GM18507 (cell line): ENCODE results near the gene AKAP5.

Experiments used
- DNase-seq: peaks from one replicate; pipeline ENCODE4 v3.0.0; 2011; ENCODE audit warnings: low read depth; ENCODE audit not compliant: insufficient read length; ENCODE audit errors: extremely low spot score
- FAIRE-seq: peaks from 2 replicates; lab custom pipeline; 2011; peaks lifted over from hg19 to GRCh38; lab: Jason Lieb, UNC

The AKAP5 gene

DNA sequence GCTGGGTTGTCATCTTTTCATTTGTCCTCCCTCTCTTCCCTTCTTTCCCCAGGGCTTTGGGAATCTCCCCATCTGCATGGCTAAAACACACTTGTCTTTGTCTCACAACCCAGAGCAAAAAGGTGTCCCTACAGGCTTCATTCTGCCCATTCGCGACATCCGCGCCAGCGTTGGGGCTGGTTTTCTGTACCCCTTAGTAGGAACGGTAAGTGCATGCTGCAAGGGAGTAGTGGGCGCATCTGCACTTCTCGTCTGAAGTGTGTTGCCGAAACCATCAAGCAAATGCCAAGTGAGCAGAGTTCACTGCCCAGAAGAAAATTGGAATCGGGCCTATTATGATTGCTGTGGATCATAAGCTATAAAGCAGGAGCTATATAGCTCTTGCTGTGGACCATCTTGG, 10.6 kb upstream of the AKAP5 start:
- no peak for FAIRE-seq
- no peak for DNase-seq

DNA sequence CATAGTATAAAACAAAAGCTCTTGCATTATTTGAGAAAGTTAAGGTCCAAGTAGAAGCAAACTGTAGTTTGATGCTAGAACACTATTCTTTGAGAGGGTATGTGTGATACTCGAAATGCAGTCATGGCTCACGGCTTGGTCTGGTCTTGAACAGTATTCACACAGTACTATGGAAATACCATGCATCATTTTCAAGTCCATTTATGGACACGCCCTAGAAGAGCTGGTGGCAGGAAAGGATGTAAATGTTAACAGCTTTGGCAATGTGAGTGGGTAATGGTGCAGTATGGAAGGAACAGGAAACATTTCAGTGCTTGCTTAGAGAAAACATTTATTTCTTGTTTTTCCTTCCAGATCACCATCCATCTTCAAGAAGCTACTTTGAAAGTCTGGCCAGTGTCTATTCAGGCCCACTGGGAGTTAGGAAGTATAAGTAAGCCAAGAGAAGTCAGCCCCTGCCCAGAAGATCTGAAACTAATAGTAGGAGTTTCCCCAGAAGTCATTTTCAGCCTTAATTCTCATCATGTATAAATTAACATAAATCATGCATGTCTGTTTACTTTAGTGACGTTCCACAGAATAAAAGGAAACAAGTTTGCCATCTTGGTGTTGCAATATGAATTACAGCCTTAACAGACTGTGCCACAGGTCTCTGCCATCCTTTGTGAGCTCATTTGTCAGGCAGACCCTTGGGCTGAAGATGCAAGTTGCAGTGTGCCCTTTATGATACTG, 5.7 kb upstream of the AKAP5 start:
- no peak for FAIRE-seq
- no peak for DNase-seq

DNA sequence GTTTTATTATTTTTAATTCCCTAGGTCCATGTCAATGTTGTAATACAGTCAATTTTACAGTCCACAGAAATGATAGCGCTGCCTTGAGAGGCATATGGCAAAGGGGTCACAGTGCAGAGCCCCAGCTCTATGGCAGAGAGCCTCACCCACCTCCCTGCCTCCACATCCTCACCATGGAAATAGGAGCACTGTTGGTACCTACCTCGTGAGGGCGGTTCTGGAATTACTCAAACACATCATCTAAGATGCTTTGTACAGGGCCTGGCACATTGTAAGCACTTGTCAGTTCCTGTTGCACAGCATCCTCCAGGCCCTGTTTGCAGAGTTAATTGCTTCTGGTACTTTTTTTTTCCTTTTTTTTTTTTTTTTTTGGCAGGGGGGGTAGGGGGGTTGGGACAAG, 4.1 kb upstream of the AKAP5 start:
- DNase-seq, result no peak
- no peak for FAIRE-seq

DNA sequence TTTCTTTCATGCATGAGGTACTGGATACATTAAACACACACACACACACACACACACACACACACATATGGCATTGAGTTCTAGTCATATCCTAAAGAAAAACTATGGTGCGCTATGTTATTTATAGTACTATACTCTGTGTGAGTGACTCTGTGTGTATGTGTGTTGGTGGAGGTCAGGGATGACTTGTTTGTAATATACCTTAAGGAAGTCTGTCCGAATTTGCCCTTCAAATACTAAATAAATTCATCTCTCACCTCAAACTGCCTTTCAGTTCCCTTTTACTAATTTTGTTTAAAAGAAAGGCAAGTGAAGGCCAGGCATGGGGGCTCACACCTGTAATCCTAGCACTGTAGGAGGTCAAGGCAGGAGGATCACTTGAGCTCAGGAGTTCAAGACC, 2.1 kb upstream of the AKAP5 start:
- FAIRE-seq (peak; percentile 21), DNase-seq (no peak)

DNA sequence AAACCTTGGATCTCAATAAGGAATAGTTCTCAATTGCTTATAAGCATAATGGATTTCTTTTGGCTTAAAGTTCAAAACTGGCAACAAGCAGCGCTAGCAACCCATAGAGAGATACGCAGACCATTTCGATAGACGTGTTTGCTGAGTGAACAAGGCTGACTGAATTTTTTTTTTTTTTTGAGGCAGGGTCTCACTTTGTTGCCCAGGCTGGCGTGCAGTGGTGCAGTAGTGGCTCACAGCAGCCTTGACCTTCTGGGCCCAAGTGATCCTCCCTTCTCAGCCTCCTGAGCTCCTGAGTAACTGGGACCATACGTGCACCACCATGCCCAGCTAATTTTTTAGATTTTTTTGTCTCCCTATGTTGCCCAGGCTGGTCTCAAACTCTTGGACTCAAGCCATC, 1.4 kb upstream of the AKAP5 start:
- FAIRE-seq (no peak), DNase-seq (no peak)

DNA sequence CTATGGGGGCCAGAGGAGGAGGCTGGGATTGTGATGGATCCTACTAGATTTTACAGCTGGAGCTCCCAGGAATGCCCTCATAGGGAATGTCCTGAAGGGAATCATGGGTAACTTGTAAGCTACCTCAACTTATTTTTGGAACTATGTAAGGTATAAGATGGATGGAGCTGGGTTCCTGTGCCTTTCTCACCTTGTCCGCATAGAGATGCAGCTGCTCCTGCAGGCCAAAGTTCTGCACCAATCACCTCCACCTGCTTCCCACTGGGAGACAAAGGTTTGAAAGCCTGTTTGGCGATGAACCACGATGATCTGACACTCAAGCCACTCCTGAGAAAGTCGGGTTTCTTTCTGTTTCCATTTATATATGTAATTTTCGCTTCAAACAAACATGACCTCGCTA, 648 bp upstream of the AKAP5 start:
- FAIRE-seq, result no peak

DNA sequence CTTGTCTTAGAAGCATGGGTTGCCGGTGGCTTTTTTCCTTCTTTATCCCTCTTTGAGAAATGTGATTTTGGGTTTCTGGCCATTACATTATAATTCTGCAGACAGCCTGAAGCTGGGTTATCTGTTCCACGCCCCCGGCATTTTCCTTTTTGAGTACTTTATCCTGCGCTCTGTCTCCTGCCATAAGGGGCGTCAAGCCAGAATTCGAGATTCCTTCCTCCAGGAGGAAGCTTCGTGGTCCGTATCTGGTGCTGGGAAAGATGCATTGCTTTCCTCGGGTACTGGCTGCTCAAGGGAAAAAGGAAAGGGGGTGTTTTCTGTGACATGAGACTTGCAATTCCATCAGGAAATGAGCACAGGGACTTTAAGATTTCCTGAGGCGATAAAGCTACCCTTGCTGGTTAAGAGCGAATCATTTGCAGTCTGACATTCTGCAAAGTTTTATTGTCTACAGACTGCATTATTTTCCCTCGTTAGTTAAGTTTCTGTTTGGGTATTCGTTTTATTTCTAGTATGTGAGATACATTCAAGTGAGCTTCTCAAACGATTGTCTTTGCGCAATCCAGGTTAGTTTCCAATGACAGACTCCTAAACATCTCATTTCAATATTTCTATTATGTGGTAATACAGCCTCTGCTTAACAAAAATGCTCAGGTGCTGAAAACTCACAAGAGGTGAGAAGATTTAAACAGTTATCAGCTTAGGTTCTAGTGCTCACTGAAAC, 694 bp downstream of the AKAP5 start:
- DNase-seq, result no peak
- peak; percentile 31 for FAIRE-seq

More for the DNA sequence above, 648 bp upstream of the AKAP5 start:
- no peak for DNase-seq

DNA sequence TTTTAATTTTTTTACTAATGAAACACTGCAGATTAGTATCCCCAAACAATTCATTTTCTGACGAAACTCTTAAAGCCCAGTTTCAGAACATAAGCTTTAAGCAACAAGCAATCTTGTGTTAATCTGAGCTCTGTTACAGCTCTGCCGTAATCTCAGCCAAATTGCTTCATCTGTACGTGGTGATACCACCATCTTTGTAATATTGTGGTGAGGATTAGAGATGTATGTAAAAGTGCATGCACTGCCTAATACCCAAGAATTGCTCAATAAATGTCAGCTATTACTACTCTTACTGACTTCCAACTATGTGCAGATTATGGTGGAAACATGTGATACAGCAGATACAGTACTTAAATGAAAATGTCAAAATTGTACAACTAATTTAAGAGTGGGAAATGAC, 1.8 kb downstream of the AKAP5 start:
- FAIRE-seq (no peak), DNase-seq (no peak)

DNA sequence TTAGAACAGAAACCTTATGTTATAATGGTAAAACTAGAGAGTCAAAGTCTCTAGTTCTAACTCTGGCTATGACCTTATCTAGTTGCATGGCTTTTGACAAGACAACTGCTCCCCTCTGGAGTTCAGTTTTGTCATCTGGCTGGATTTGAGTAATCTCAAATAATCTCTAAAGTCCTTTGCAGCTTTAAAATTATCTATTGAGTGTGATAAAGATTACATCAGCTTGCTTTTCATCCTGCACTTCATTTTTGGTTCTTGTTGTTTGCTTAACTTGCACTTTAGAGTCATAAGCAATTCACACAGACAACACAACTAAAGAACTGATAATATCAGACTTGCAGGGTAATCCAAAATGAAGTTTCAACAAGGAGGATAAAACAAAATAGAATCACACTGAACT, 2.3 kb downstream of the AKAP5 start:
- FAIRE-seq, result no peak

DNA sequence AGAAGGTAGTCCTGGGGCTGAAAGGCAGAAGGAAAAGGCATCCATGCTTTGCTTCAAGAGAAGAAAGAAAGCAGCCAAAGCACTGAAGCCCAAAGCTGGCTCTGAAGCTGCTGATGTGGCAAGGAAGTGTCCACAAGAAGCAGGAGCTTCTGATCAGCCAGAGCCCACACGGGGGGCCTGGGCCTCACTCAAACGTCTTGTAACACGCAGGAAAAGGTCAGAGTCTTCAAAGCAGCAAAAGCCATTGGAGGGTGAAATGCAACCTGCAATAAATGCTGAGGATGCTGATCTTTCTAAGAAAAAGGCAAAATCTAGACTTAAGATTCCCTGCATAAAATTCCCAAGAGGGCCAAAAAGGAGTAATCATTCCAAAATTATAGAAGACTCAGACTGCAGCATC, 3.2 kb downstream of the AKAP5 start:
- FAIRE-seq (no peak), DNase-seq (no peak)

More for the DNA sequence above, 2.3 kb downstream of the AKAP5 start:
- no peak for DNase-seq

DNA sequence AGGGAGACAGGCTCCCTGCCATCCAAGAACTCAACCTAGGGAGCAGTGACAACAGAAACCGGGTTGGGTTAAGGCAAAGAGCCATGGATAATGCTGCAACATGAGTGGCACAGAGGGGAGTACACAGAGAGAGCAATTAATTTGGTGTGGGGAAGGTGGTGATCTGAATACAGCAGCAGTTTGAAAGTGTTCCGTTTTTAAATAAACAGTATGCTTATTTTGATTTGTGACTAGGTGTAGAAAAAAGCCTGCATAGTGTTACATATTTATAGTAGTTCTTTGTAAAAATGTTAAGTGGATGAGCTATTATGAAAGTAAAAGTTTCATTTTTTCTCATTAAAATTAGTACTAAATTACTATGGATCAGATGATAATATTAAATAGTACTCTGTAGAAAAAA, 8.7 kb downstream of the AKAP5 start:
- DNase-seq (no peak), FAIRE-seq (peak; percentile 38)

DNA sequence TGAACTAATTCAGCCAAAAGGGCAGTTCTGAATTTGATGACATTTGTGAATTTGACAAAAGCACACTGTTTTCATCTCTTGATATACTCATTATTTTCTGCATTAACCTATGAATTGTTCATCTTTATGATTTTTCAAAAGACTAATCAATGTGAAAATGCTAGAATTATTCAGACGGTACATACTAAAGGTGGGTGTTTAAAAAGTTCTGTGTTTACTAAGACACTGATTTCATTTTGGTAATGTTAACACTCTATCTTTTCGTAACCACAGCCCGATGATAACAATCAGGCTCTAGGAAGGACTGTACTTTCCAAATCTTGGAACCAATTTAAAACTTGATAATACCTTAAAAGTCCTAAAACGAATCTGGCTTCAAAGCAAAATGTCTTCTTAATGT, 9.4 kb downstream of the AKAP5 start:
- FAIRE-seq, result peak; percentile 59

DNA sequence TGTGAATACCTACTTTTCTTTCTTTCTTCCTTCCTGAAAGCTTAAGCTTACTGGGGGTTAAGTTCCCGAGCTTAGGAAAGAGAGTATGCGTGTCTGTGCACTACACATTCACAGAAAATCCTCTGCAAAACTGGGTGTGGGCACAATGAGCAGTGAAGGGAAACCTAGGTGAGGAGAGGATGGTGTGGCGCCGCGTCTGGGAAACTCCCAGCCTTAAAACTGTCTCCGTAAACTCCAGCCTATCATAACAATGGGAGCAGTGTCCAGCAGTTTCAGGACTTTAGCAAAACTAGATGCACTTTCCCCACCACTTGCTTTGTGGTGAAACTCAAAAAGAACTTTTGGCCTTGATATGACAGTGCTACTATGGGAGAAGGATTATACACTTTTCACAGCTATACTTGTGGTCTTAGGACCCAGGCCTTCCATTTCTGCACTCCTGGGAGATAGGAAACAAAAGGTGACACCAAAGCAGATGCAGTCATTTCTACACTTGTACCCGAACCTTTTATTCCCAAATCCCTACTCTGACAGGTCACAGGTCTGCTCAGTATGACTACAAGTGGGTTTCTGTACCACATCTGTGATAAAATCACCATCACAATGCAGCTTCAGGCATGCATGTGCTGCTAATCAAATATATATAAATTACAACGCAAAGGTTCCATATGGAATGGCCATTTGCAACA, 10.4 kb downstream of the AKAP5 start:
- FAIRE-seq, result no peak

More for the DNA sequence above, 9.4 kb downstream of the AKAP5 start:
- no peak for DNase-seq

DNA sequence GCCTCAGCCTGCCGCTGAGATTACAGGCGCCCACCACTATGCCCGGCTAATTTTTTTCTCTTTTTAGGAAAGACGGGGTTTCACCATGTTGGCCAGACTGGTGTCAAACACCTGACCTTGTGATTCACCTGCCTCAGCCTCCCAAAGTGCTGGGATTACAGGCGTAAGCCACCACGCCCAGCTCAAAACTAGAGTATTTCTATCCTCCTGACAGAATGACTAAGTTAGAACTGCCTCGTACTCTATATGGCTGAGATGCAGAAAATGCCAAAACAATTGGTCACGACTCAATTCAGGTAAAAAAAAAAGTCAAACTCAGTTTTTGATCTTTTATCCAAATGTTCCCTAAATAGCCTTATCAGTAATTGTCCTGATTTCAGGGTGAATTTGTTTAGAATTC, 11.1 kb downstream of the AKAP5 start:
- FAIRE-seq, result no peak
- DNase-seq, result no peak

More for the DNA sequence above, 10.4 kb downstream of the AKAP5 start:
- no peak for DNase-seq

DNA sequence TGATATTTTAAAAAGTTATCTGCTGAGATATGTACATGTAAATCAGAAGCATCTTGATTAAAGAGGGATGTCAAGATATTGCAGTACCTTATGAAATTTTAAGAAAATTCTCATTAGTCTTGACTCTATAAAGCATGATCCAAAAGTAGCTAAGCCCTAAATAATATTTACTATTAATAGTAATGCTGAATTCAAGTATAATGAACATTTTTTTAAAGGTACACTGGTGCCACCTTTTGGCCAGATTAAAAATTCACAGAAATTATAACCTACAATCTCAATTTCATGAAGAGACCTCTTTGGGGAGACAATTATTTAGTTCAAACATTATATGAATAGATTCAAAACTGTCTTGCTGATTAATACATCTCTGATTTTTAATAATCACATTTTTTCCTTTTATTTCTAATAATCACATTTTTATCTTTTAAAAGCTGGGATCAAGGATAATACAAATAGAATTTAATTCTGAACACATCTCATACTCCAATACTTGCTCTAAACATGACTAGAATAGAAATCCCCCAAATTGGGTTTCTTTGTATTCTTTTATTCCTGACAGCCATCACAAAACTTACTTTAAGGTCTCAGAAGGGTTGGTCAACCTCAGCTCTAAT, 13.4 kb downstream of the AKAP5 start:
- no peak for DNase-seq
- peak; percentile 62 for FAIRE-seq

DNA sequence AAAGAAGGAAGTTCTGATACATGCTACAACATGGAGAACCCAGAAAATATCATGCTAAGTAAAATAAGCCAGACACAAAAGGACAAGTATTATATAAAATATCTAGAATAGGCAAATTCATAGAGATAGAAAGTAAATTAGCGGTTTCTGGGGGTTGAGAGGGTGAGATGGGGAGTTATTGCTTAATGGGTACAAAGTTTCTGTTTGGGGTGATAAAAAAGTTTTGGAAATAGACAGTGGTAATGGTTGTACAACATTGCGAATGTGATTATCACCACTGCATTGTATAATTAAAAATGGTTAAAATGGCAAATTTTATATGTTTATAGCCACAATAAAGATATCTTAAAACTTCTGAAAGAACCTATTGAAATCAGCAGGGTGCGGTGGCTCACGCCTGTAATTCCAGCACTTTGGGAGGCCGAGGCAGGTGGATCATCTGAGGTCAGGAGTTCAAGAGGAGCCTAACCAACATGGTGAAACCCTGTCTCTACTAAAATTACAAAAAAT, 23.3 kb downstream of the AKAP5 start:
- no peak for FAIRE-seq
- no peak for DNase-seq

DNA sequence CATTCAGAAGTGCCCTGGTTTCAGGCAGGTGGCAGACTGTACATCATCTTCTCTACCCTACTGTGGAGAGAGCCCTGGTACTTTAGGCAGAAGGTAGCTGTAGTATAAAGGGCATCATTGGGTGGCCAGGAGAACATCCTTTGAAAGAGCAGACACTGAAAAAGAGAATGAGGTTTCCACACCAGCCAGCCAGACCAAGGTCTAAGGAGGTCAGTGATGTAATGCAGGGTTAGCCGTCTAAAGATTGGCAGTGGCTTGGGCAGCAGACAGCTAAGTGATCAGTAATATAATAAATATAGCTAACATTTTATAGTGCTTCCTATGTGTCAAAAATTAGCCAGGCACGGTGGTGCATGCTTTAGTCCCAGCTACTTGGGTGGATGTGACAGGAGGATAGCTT, 26.3 kb downstream of the AKAP5 start:
- FAIRE-seq (no peak), DNase-seq (no peak)

DNA sequence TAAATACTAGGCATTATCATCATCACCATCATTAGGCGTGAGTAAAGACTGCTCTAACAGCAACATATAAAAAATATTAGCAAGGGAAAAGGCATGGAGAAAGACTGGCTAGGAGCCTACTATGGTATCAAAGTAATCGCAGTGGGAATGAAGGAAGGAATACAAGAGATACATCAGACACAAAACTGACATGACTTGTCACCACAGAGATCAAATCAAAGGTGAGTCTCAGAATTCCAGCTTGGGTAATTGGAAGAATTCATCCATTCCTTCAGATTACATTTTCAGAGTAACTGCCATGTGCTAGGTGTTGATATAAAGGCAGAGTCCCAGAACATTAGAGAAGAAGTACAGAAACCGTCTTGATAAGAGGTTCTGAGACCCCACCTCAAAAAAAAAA, 28.2 kb downstream of the AKAP5 start:
- no peak for FAIRE-seq
- no peak for DNase-seq

DNA sequence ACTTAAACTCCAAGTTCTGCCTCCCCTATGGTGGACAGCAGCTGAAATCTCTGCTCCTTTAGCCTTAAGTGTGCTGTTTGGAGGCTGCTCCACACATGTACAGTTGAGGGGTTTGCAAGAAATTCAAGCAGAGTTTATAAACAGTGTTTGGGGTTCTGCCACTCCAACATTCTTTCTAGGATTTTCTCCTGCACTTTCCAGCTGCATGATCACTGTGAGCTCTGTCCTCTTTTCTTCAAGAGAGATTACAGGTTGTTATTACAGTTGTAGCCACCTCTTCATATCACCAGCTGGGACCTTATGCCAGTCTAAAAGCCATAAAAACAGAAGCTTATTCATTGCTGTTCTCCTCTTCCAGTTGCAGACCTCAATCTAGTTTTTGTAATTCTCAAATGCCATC, 30.0 kb downstream of the AKAP5 start:
- no peak for FAIRE-seq

DNA sequence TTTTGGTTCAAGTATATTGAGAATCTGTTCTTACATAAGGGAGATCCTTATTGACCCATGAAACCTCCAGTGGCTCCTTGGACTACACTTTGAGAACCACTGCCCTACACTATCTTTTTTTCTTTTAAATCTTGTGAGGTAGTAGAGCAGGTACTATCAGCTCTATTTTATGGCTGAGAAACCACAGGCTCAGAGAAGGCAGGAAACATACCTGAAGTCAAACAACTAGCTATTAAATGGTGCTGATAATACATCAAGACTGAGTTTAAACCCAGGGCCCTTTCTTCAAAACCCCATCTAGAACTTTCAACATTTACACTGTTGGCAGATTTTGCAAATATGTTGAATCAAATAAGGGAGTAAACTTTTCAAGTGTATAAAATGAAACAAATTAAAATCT, 31.5 kb downstream of the AKAP5 start:
- FAIRE-seq, result no peak

More for the DNA sequence above, 30.0 kb downstream of the AKAP5 start:
- no peak for DNase-seq

More for the DNA sequence above, 31.5 kb downstream of the AKAP5 start:
- DNase-seq, result no peak
